Germinal center (tissue), 1 donor: ENCODE results near the gene TNFRSF25.
"Not testable (repeated sequence)": the region's sequence is repeated elsewhere in the genome, so short reads cannot be mapped to it uniquely, and the experiment has no call there.

Source experiments
- DNase-seq: peaks from one replicate; pipeline ENCODE4 v3.0.0; 2012; ENCODE audit warnings: mixed read lengths, low spot score

The TNFRSF25 gene

GRCh38 chr1:6453895-6454855 is 11.8 kb downstream of the TNFRSF25 start:
- not testable (repeated sequence) for DNase-seq

- DNase-seq = no peak
Measured at GRCh38 chr1:6450943-6451373, 15.0 kb downstream of the TNFRSF25 start.

- DNase-seq = not testable (repeated sequence)
Measured at GRCh38 chr1:6450486-6450885, 15.5 kb downstream of the TNFRSF25 start.

GRCh38 chr1:6450005-6450450 is 15.9 kb downstream of the TNFRSF25 start:
- no peak for DNase-seq

- DNase-seq = no peak
Measured at GRCh38 chr1:6448749-6449631, 17.0 kb downstream of the TNFRSF25 start.

GRCh38 chr1:6447818-6448748 is 17.9 kb downstream of the TNFRSF25 start:
- DNase-seq = peak; percentile 28

GRCh38 chr1:6447016-6447817 is 18.8 kb downstream of the TNFRSF25 start:
- no peak for DNase-seq

- DNase-seq = no peak
Measured at GRCh38 chr1:6446665-6447015, 19.3 kb downstream of the TNFRSF25 start.

- not testable (repeated sequence) for DNase-seq
Measured at GRCh38 chr1:6445929-6446328, 20.0 kb downstream of the TNFRSF25 start.

- no peak for DNase-seq
Measured at GRCh38 chr1:6445062-6445763, 20.8 kb downstream of the TNFRSF25 start.

GRCh38 chr1:6444377-6444776 is 21.6 kb downstream of the TNFRSF25 start:
- no peak for DNase-seq

- no peak for DNase-seq
Measured at GRCh38 chr1:6443339-6444115, 22.4 kb downstream of the TNFRSF25 start.

- no peak for DNase-seq
Measured at GRCh38 chr1:6441586-6441985, 24.4 kb downstream of the TNFRSF25 start.

GRCh38 chr1:6440198-6441126 is 25.5 kb downstream of the TNFRSF25 start:
- peak; percentile 79 for DNase-seq

- peak; percentile 87 for DNase-seq
Measured at GRCh38 chr1:6438047-6438525, 27.9 kb downstream of the TNFRSF25 start.

GRCh38 chr1:6437012-6437700 is 28.8 kb downstream of the TNFRSF25 start:
- DNase-seq = not testable (repeated sequence)

GRCh38 chr1:6436277-6436676 is 29.7 kb downstream of the TNFRSF25 start:
- DNase-seq = not testable (repeated sequence)
